Activated T-helper 17 cell treated with anti-CD3 and anti-CD28 coated beads, Interleukin-2, amount 50 U/mL, for 72 hours (primary cell): ENCODE data around the gene LYPD5. TPM values are rescaled to one million over a fixed set of nuclear protein-coding genes. Genes with fewer than 3 reads are reported as not detected.

Experiments used
- ATAC-seq: fragments of 150-1000 bp; cut with Tn5 transposase; replicated peaks from 2 replicates; pipeline ENCODE4 v1.10.0; 2021; ENCODE audit warnings: mild to moderate bottlenecking, moderate library complexity
- H3K27ac Mint-ChIP-seq: one replicate; pipeline ENCODE4 v1.8.0; 2022; ENCODE audit warnings: mixed read lengths
- H3K27me3 Mint-ChIP-seq: one replicate; pipeline ENCODE4 v1.8.0; 2022; ENCODE audit warnings: mixed read lengths
- H3K36me3 Mint-ChIP-seq: one replicate; pipeline ENCODE4 v1.8.0; 2022; ENCODE audit warnings: low read depth, mild to moderate bottlenecking, mixed read lengths
- H3K4me1 Mint-ChIP-seq: one replicate; pipeline ENCODE4 v1.8.0; 2022; ENCODE audit warnings: mixed read lengths
- H3K4me3 Mint-ChIP-seq: one replicate; pipeline ENCODE4 v1.8.0; 2022; ENCODE audit warnings: mild to moderate bottlenecking, mixed read lengths
- H3K9me3 Mint-ChIP-seq: one replicate; pipeline ENCODE4 v1.8.0; 2022; ENCODE audit warnings: mixed read lengths
- total RNA-seq, 2 donors: library from RNA; stranded (reverse); gene quantifications; one replicate each; pipeline ENCODE4 v1.2.3, GENCODE V29; 2022

Gene LYPD5
- total RNA-seq, 2 donors from 2014 or later = 0.73 to 6.6 TPM

GRCh38 chr19:43789029-43789428, 13.2 kb downstream of the LYPD5 start:
- ATAC-seq = no peak
- Mint-ChIP-seq H3K4me1 (peaks cover 7% of the 10 kb centered on the region), H3K27me3 (peaks cover 8% of the 10 kb centered on the region), H3K4me3 (no peak overlapping the region), H3K27ac (no peak overlapping the region), H3K9me3 (no peaks in the 10 kb centered on the region), H3K36me3 (peaks cover under 1% of the 10 kb centered on the region)

GRCh38 chr19:43786665-43787064, 15.6 kb downstream of the LYPD5 start:
- Mint-ChIP-seq H3K4me3 (no peak overlapping the region), H3K36me3 (peaks cover 21% of the 10 kb centered on the region), H3K27me3 (peaks cover 8% of the 10 kb centered on the region), H3K9me3 (no peaks in the 10 kb centered on the region), H3K4me1 (peaks cover 27% of the 10 kb centered on the region), H3K27ac (no peak overlapping the region)
- ATAC-seq = no peak

- Mint-ChIP-seq H3K36me3 (peaks cover 33% of the 10 kb centered on the region), H3K4me1 (peaks cover 31% of the 10 kb centered on the region), H3K27ac (peak overlapping the region; percentile 86), H3K4me3 (peak overlapping the region; percentile 86), H3K27me3 (peaks cover 4% of the 10 kb centered on the region), H3K9me3 (no peaks in the 10 kb centered on the region)
- no peak for ATAC-seq
Observed at GRCh38 chr19:43784981-43785808, 17.1 kb downstream of the LYPD5 start.

GRCh38 chr19:43784241-43784980, 17.8 kb downstream of the LYPD5 start:
- peak; percentile 40 for ATAC-seq
- H3K36me3 Mint-ChIP-seq = peaks cover 41% of the 10 kb centered on the region

GRCh38 chr19:43783636-43784035, 18.6 kb downstream of the LYPD5 start:
- no peaks in the 10 kb centered on the region for H3K9me3 Mint-ChIP-seq
- ATAC-seq = no peak
- peaks cover under 1% of the 10 kb centered on the region for H3K27me3 Mint-ChIP-seq
- H3K4me1 Mint-ChIP-seq = peaks cover 31% of the 10 kb centered on the region
- peak overlapping the region; percentile 86 for H3K4me3 Mint-ChIP-seq
- H3K36me3 Mint-ChIP-seq = peaks cover 49% of the 10 kb centered on the region
- H3K27ac Mint-ChIP-seq = peak overlapping the region; percentile 86

More at GRCh38 chr19:43784241-43784980, 17.8 kb downstream of the LYPD5 start:
- peak overlapping the region; percentile 86 for H3K4me3 Mint-ChIP-seq
- no peaks in the 10 kb centered on the region for H3K9me3 Mint-ChIP-seq
- peaks cover 31% of the 10 kb centered on the region for H3K4me1 Mint-ChIP-seq
- peaks cover 4% of the 10 kb centered on the region for H3K27me3 Mint-ChIP-seq
- peak overlapping the region; percentile 86 for H3K27ac Mint-ChIP-seq

- peak overlapping the region; percentile 86 for H3K4me3 Mint-ChIP-seq
- no peaks in the 10 kb centered on the region for H3K27me3 Mint-ChIP-seq
- H3K36me3 Mint-ChIP-seq = peaks cover 58% of the 10 kb centered on the region
- peak overlapping the region; percentile 85 for H3K27ac Mint-ChIP-seq
- no peaks in the 10 kb centered on the region for H3K9me3 Mint-ChIP-seq
- no peak for ATAC-seq
- H3K4me1 Mint-ChIP-seq = peaks cover 36% of the 10 kb centered on the region
Observed at GRCh38 chr19:43782689-43783231, 19.5 kb downstream of the LYPD5 start.

- ATAC-seq = no peak
- Mint-ChIP-seq H3K4me1 (peaks cover 38% of the 10 kb centered on the region), H3K4me3 (peak overlapping the region; percentile 86), H3K36me3 (peaks cover 62% of the 10 kb centered on the region), H3K27ac (peak overlapping the region; percentile 85), H3K27me3 (no peaks in the 10 kb centered on the region), H3K9me3 (no peaks in the 10 kb centered on the region)
Observed at GRCh38 chr19:43782311-43782660, 20.0 kb downstream of the LYPD5 start.

- H3K9me3 Mint-ChIP-seq = no peaks in the 10 kb centered on the region
- H3K4me3 Mint-ChIP-seq = peak overlapping the region; percentile 86
Observed at GRCh38 chr19:43781630-43782310, 20.5 kb downstream of the LYPD5 start.

GRCh38 chr19:43780706-43781525, 21.3 kb downstream of the LYPD5 start, which contains the start of gene KCNN4:
KCNN4 (minus strand) TSS chr19:43780973; CDS start chr19:43780861, 112 bp downstream.
- ATAC-seq = peak; percentile 78
- peaks cover 76% of the 10 kb centered on the region for H3K36me3 Mint-ChIP-seq
- H3K9me3 Mint-ChIP-seq = no peaks in the 10 kb centered on the region
- no peaks in the 10 kb centered on the region for H3K27me3 Mint-ChIP-seq
- H3K4me1 Mint-ChIP-seq = peaks cover 51% of the 10 kb centered on the region
- H3K27ac Mint-ChIP-seq = peak within 1 kb of the TSS; percentile 85
- H3K4me3 Mint-ChIP-seq = peak within 1 kb of the TSS; percentile 86

More at GRCh38 chr19:43781630-43782310, 20.5 kb downstream of the LYPD5 start:
- H3K27me3 Mint-ChIP-seq = no peaks in the 10 kb centered on the region
- H3K27ac Mint-ChIP-seq = peak overlapping the region; percentile 85
- peak; percentile 58 for ATAC-seq
- peaks cover 43% of the 10 kb centered on the region for H3K4me1 Mint-ChIP-seq
- peaks cover 67% of the 10 kb centered on the region for H3K36me3 Mint-ChIP-seq

GRCh38 chr19:43779820-43780219, 22.4 kb downstream of the LYPD5 start:
- H3K4me3 Mint-ChIP-seq = peak overlapping the region; percentile 86
- no peak for ATAC-seq
- H3K36me3 Mint-ChIP-seq = peaks cover 87% of the 10 kb centered on the region
- no peaks in the 10 kb centered on the region for H3K27me3 Mint-ChIP-seq
- H3K4me1 Mint-ChIP-seq = peaks cover 57% of the 10 kb centered on the region
- H3K27ac Mint-ChIP-seq = peak overlapping the region; percentile 85
- H3K9me3 Mint-ChIP-seq = no peaks in the 10 kb centered on the region

GRCh38 chr19:43779147-43779819, 23.0 kb downstream of the LYPD5 start:
- peak overlapping the region; percentile 86 for H3K4me3 Mint-ChIP-seq
- H3K27me3 Mint-ChIP-seq = no peaks in the 10 kb centered on the region
- ATAC-seq = no peak
- H3K27ac Mint-ChIP-seq = peak overlapping the region; percentile 85
- H3K9me3 Mint-ChIP-seq = no peaks in the 10 kb centered on the region
- H3K36me3 Mint-ChIP-seq = peaks cover 92% of the 10 kb centered on the region
- H3K4me1 Mint-ChIP-seq = peaks cover 52% of the 10 kb centered on the region

- H3K27me3 Mint-ChIP-seq = no peaks in the 10 kb centered on the region
- H3K9me3 Mint-ChIP-seq = no peaks in the 10 kb centered on the region
- peaks cover 46% of the 10 kb centered on the region for H3K4me1 Mint-ChIP-seq
- ATAC-seq = no peak
- peak overlapping the region; percentile 86 for H3K4me3 Mint-ChIP-seq
- peaks cover 94% of the 10 kb centered on the region for H3K36me3 Mint-ChIP-seq
- H3K27ac Mint-ChIP-seq = peak overlapping the region; percentile 85
Observed at GRCh38 chr19:43778651-43779050, 23.6 kb downstream of the LYPD5 start.

GRCh38 chr19:43777163-43777695, 25.0 kb downstream of the LYPD5 start:
- H3K36me3 Mint-ChIP-seq = peaks cover 98% of the 10 kb centered on the region
- no peaks in the 10 kb centered on the region for H3K9me3 Mint-ChIP-seq
- peak; percentile 6 for ATAC-seq
- H3K27ac Mint-ChIP-seq = peak overlapping the region; percentile 85
- peak overlapping the region; percentile 86 for H3K4me3 Mint-ChIP-seq
- no peaks in the 10 kb centered on the region for H3K27me3 Mint-ChIP-seq
- H3K4me1 Mint-ChIP-seq = peaks cover 36% of the 10 kb centered on the region
